Stimulated activated CD4-positive, alpha-beta T cell treated with anti-CD3 and anti-CD28 coated beads, Interleukin-1b, Interleukin-23, amount 100 ng/mL, for 24 hours (primary cell): ENCODE data around the gene DCAF15.
"Not testable (repeated sequence)": the region's sequence is repeated elsewhere in the genome, so short reads cannot be mapped to it uniquely, and the experiment has no call there.

Experiments used
- DNase-seq, 4 experiments: peaks; one replicate each; pipeline ENCODE4 v3.0.0-alpha.2; 2020; ENCODE audit warnings: low read depth in 4 of 4, low spot score in 1 of 4

The DCAF15 gene

GRCh38 chr19:13952154-13952930 is at the start of gene DCAF15:
TSS of gene DCAF15 (plus strand) at chr19:13952509. CDS start at chr19:13952513, 4 bp downstream.
- peak; percentile 88 to 99 (median 98) for DNase-seq

GRCh38 chr19:13902993-13903555 is 49.2 kb upstream of the DCAF15 start:
- DNase-seq, result no peak

- DNase-seq, result peak; percentile 89 to 97 (median 92)
Measured at GRCh38 chr19:13905634-13906520, 46.4 kb upstream of the DCAF15 start, which contains the start of the genes BRME1 and CC2D1A. TSS of gene BRME1 (minus strand) at chr19:13906117. CDS start at chr19:13904892, 1,225 bp downstream. TSS of gene CC2D1A (plus strand) at chr19:13906201. CDS start at chr19:13906442, 241 bp downstream.

GRCh38 chr19:13906521-13906904 is 45.8 kb upstream of the DCAF15 start:
- DNase-seq, result no peak

GRCh38 chr19:13906910-13907309 is 45.4 kb upstream of the DCAF15 start:
- DNase-seq, result no peak

GRCh38 chr19:13908674-13909073 is 43.6 kb upstream of the DCAF15 start:
- DNase-seq, result no peak

GRCh38 chr19:13909430-13909829 is 42.9 kb upstream of the DCAF15 start:
- no peak for DNase-seq

GRCh38 chr19:13913352-13913751 is 39.0 kb upstream of the DCAF15 start:
- DNase-seq, result no peak

- no peak for DNase-seq
Measured at GRCh38 chr19:13914777-13915176, 37.5 kb upstream of the DCAF15 start.

GRCh38 chr19:13917888-13918406 is 34.4 kb upstream of the DCAF15 start:
- no peak for DNase-seq

GRCh38 chr19:13918726-13919411 is 33.4 kb upstream of the DCAF15 start:
- DNase-seq, result no peak

- no peak for DNase-seq
Measured at GRCh38 chr19:13920524-13920923, 31.8 kb upstream of the DCAF15 start.

- DNase-seq, result no peak
Measured at GRCh38 chr19:13920940-13921747, 31.2 kb upstream of the DCAF15 start.

- not testable (repeated sequence) for DNase-seq
Measured at GRCh38 chr19:13922118-13922517, 30.2 kb upstream of the DCAF15 start.

GRCh38 chr19:13923194-13923987 is 28.9 kb upstream of the DCAF15 start:
- no peak for DNase-seq

GRCh38 chr19:13926010-13926409 is 26.3 kb upstream of the DCAF15 start:
- no peak for DNase-seq

GRCh38 chr19:13926715-13927114 is 25.6 kb upstream of the DCAF15 start:
- DNase-seq, result no peak

- DNase-seq, result no peak
Measured at GRCh38 chr19:13929340-13929739, 23.0 kb upstream of the DCAF15 start.

- DNase-seq, result no peak
Measured at GRCh38 chr19:13929956-13930355, 22.4 kb upstream of the DCAF15 start.
